Fibroblast of skin of back (primary cell): ENCODE data around the gene SESN3.
"Not testable (repeated sequence)": the region's sequence is repeated elsewhere in the genome, so short reads cannot be mapped to it uniquely, and the experiment has no call there.

ENCODE experiments used
- DNase-seq: peaks from one replicate; pipeline ENCODE4 v3.0.0-alpha.2; 2013

SESN3 gene

DNA sequence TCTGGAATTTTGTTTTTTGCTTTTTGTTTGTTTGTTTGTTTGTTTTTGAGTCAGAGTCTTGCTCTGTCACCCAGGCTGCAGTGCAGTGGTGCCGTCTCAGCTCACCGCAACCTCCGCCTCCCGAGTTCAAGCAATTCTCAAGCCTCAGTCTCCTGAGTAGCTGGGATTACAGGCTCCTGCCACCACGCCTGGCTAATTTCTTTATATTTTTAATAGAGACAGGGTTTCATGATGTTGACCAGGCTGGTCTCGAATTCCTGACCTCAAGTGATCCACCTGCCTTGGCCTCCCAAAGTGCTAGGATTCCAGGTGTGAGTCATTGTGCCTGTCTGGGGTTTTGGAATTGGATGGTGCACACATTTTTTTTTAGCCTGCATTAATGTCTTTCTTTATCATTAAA is 20.9 kb upstream of the SESN3 start:
- DNase-seq = not testable (repeated sequence)

DNA sequence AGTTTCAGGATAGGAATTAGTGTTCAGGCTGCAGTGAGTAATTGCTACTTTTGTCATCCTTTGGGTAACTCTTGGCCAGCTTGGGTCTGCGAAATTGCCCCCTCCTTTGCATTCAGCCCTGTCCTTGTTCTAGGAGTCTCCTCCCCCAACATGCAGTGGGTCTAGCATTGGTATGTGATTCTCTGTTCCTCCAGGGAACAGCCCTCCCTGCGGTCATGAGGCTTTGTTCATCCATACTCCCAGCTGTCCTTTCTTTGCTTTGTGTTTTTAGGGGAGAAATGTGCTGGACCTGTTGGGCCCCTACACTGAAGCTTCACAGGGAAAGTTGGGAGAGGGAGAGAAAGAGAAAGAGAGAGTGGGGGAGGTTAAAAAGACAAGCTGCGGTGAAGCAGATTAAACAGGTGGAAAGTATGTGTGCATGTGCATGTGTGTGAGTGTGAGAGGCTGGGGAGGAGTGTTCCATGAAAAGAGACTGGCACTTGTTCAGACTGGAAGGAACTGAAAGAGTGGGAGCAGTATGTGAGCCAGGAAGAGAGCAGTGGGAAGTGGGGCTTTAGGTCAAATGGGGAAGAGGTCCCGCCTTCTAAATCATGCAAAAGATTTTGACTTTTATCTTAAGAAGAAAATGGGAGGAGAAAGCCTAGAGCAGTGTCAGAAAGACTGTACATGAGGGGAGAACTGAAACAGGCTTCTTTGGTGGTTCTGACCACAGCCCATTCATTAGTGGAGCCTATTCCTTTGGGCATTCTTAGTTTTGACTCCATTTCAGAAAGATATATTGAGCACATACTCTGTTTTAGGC is 17.9 kb upstream of the SESN3 start:
- no peak for DNase-seq

DNA sequence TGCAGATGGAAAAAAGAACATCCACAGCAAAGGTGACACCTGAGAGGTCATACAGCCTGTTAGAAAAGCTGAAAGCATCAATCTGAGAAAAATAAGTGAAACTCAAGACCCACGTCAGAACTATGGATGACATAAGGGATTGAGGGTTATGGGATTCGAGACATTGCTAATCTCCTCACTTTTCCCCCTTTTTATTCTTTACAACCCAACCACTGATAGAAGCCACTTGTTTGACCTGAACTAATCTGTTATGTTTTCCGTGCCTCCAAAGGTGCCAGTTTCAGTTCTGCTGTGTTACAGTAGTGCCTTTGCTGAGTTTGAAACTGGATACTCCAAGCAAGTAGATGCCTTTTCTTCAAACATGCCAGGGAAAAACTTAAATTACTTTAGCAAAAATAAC is 16.9 kb upstream of the SESN3 start:
- DNase-seq = no peak

DNA sequence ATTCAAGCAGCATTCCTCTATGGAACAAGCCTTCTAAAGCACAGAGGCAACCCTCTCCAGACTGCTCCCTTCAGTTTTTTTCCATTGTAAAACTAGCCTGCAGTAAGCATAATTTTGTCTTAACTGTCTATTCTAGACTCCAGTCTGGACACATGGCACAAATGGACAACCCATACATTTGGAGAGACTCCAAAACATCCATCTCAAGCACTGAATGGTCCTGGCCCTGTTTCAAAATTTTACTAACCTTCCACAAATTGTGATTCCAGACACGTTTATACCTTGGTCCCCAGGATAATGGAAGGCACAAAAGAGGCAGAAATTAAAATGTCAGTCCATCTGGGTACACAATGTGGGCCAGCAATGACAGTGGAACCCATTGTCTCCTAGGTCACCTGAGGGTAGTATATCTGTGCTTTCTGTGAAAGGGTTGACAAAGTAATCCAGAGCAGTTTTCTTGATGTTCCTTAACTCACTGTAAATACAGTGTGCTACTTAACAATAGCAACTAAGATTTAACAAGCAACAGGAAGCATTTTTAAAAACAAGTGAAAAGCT is 16.2 kb upstream of the SESN3 start:
- DNase-seq = no peak

- DNase-seq = no peak
These were observed 14.6 kb upstream of the SESN3 start for GRCh38 chr11:95245581-95245980.

DNA sequence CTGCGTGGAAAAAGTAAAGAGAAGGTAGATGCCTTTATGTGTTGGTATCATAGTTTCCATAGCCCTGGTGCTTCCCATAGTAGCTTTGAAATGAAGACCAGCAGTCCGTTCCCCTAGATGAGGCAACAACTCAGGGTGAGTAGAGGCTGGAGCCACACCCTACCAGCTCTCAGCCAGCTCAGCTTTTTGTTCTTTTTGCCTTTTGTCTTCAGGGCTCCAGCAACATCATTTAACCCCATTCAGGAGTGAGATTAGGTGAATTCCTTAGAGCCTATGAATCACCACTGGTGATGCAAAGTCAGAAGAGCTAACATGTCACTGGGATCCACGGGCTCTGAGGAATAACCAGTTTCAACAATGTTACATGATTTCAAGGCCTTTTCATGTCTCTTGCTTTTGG is 14.0 kb upstream of the SESN3 start:
- DNase-seq = peak; percentile 37

DNA sequence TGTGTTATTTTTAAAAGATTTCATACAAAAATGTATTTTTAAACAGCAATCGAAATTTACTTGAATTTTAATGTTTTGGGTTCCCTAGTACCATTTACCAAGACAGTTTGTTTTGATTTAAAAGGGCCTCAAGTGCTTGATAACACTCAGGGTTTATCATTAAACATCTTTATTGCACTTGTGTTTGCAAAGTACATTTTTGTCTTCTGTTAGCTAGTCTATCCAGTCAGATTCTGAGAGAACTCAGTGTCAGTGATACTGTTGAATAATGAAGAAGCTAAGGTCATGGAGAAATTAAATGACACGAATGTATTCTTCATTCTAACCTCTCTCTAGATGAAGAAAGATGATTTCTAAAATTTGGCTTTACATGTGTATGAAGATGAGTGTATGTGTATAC is 12.7 kb upstream of the SESN3 start:
- no peak for DNase-seq

DNA sequence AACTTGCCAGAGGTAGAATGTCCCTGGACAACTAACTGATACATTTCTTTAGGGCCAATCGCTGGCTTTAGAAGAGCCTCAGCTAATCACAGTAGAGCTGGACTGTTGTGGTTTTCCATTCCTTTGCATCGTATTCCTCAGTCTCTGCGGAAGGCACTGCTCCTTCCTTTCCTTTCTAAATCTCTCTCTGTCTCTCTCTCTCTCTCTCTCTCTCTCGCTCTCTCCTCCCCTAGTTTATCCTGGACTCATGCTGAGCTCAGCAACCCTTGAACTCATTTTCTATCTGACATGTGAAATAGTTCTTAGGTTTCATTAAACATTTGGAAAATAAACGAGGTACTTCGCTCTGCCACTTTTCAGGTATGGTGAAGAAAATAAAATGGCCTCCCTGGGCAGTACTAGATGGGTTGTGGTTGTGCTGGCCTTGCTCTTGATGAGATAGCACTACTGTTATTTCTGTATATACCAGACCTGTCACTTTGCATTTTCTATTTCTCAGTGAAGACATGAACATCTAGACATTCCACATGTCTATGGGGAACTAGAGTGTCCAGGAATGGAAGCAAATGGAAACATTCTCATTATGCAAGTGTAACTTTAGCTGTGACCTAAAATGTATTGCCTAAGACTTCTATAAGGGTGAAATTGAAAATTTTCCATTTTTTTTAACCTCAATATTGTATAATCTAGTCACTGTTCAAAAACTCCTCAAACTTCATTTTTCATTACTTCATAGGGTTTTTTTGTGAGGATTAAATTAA is 12.0 kb upstream of the SESN3 start:
- no peak for DNase-seq

DNA sequence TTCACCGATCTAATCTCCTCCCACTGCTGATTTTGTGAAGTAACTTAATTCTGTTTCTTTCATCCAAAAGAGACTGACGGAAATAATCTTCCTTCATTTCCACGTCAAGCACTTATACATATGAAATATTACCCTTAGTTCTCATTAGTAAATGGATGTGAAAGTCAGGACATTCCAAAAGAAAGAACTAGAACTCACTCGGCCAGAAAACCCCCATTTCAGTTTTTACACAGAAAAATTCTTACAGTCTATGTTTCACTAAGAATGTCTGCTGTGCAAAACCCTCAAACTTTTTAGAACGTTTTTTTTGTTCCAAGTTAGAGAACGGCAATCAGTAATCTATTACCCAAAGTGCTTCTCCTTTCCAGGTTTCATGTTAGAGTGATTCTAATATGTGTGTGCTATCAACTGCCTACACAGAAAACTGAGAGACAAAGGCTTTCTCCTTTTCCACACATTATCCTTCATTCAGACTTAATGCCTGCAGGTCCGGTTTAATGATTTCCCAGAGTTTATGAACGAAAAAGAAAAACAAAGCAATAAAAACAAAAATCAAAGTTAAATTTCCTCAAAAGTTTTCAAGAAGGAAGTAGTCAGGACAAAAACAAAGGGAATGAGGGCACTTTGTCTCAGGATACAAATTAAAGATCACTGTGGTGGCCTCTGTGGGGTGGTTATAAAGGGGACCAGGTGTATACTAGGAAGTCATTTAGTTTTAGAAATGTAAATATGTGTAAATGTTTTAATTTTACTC is 11.3 kb upstream of the SESN3 start:
- no peak for DNase-seq

- no peak for DNase-seq
These were observed 10.7 kb upstream of the SESN3 start for GRCh38 chr11:95241681-95242081.

DNA sequence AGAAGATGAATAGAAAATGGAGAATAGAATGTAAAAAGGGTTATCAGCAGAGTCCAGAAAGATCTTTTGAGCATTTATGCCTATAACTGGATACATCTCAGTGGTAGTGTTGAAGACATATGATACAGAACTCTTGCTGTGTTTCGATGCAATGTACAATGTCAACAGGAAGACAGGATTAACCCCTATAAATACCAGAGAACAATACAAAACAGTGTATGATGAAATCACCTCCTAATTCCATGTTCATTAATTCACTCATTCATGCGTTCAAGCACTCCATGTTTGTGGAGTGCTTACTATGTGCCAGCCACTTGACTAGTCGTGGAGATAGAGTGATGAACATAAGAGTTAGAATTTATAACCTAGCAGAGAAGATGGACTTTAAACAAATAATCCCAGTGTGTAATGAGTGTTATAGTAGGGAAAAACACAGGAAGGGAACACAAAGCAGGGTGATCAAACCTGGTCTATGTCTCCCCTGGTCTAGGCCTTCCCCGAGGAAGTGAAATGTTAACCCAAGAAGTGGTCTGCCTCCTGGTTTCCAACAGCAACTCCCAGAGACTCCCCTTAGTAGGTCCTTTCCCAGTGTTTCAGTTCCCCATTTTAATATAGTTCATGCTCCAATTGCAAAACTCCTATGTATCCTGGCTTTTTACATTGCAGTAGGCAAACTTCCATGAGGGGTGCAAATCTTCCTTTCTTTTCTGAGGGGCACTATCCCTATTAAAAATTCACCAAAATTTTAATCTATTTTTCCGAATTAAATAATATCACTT is 9.1 kb upstream of the SESN3 start:
- DNase-seq = no peak

DNA sequence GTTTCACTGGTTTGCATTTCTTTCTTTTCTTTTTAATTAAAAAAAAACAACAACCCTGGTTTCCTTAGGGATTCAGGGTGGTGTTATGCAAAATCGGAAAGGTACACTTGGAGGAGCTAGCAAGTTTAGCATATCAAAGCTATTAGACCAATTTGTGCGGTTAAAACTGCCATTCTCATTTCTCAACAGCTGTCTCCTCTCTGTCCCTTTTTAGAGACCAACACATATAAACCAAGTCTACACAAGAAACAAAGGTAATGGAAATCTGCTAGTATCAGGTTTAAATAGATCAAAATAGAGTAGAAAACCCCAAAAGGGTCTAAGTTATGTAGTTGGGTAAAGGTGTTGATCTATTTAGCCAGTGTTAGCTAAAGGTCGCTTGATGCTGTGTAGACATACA is 1.7 kb upstream of the SESN3 start:
- no peak for DNase-seq

DNA sequence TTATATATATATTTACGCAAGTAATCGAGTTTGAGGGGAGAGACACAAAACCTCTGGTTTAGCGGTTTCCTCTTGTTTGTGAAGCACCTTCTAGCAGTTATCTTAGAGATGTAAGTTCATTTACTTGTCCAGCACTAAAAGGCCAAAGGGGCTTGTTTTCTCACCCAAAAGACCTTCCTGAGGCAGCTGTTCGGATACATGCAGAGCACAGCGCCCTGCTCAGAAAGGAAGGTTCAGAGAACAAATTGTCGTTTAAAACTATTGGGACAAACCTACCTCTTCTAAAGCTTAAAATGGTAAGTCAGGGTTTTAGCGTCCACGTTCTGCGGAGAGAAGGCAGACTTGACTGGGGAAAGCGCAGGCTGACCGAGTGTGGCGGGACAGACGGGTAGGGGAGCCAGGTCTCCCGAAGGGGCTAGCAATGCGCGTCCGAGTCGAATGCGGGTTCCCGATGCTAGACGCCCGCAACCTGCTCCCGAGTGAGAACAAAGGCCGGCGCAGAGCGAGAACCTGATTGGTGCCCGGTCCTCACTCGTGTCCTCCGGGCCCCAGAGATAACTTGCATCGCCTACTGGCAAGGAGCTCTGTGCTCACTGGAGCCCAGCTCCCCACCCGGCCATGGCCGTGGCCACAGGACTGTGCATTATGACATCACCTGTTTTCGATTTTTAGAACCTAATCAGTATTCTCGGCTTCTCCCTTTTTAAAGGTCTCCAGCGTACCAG is 1.0 kb upstream of the SESN3 start:
- peak; percentile 27 for DNase-seq

DNA sequence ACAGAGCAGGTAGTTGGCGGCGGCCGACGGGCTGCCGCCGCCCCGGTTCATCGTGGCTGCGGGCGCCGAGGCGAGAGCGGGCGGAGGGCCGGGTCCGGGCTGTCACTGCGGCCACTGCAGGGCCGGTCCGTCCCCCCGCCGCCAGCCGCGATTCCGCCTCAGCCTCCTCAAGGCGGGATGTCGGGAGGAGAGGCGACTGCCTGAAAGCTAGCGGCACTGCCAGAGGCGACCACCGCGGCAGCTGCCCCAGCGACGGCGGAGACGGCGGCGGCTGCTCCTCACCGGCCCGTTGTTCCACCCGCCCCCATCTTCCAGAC is 234 bp downstream of the SESN3 start:
- no peak for DNase-seq

- peak; percentile 16 for DNase-seq
These were observed 801 bp downstream of the SESN3 start for GRCh38 chr11:95229993-95230809.

GRCh38 chr11:95229199-95229992 is 1.6 kb downstream of the SESN3 start:
- DNase-seq = peak; percentile 18

DNA sequence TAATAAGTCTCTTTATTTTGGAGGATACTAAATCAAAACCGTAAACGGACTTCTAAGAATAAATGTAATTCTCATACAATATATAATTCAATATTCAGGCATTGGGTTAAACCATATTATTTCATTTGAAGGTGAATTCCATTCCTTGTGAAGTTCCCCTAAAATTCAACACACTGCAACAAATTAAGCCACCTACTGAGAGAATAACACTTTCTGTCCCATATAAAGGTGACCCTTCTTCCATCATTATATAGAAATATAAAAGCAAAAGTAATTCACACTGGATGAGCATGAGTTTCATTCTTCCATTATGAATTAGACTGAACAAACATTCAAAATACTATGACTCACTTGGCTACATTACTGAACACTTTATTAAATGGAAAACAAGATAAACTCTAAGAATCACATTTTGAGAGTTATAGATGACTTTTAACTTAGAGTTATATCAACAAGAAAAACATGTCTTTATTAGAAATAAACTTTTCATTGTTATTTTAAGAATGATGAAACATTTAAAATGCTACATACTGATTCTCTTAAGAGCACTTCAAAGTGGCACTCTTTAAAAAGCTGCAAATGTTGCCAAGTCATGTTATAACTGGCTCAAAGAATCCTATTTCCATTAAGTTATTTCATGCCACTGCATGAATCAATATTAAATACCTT is 2.8 kb downstream of the SESN3 start:
- DNase-seq = peak; percentile 46

DNA sequence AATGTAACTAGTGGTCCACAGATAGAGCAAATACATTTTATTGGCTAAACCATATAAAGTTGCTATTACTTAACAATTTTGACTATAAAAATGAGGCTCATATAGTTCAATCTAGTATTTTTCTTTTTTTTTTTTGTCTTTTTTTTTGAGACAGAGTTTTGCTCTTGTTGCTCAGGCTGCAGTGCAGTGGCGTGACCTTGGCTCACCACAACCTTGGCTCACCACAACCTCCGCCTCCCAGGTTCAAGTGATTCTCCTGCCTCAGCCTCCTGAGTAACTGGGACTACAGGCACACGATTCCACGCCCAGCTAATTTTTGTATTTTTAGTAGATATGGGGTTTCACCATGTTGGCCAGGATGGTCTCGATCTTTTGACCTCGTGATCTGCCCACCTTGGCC is 3.9 kb downstream of the SESN3 start:
- not testable (repeated sequence) for DNase-seq

- no peak for DNase-seq
These were observed 8.2 kb downstream of the SESN3 start for GRCh38 chr11:95222817-95223216.
